ENCODE data around the gene MED27.

GRCh38 chr9:132078699-132079356, 839 bp downstream of the MED27 start:
- no peak for TF ChIP-seq EP300 (IDR thresholded peaks at IDR 0.05; ENCODE audit: low read depth in 2 of 2, low read length in 2 of 2)
- TF ChIP-seq EP300 (CRISPR knock-in tag; IDR thresholded peaks at IDR 0.05; ENCODE audit: borderline replicate concordance), result no peak
- no peak for TF ChIP-seq ZNF510 (CRISPR knock-in tag; IDR thresholded peaks at IDR 0.05; ENCODE audit: low read depth)
- no peak for TF ChIP-seq CTCF (CRISPR knock-in tag; IDR thresholded peaks at IDR 0.05)
- TF ChIP-seq ETV6 (CRISPR knock-in tag; conservative IDR thresholded peaks at IDR 0.05), result no peak
- no peak for TF ChIP-seq PHF20 (CRISPR knock-in tag; IDR thresholded peaks at IDR 0.05)
- TF ChIP-seq PCBP2 (optimal IDR thresholded peaks at IDR 0.05; ENCODE audit: low read depth, low read length, poor library complexity, severe bottlenecking), result no peak
- TF ChIP-seq CREM (IDR thresholded peaks at IDR 0.05), result no peak
- no peak for TF ChIP-seq CREM (CRISPR knock-in tag; IDR thresholded peaks at IDR 0.05)
- TF ChIP-seq ZNF414 (CRISPR knock-in tag; IDR thresholded peaks at IDR 0.05), result no peak; the same call in 1 of the 2 replicates
- TF ChIP-seq ZNF441 (CRISPR knock-in tag; IDR thresholded peaks at IDR 0.05; ENCODE audit: borderline replicate concordance), result no peak
- TF ChIP-seq CERS6 (CRISPR knock-in tag; IDR thresholded peaks at IDR 0.05), result no peak
- no peak for TF ChIP-seq ZZZ3 (CRISPR knock-in tag; IDR thresholded peaks at IDR 0.05; ENCODE audit: borderline replicate concordance)
- no peak for TF ChIP-seq HOMEZ (CRISPR knock-in tag; IDR thresholded peaks at IDR 0.05; ENCODE audit: low read depth)
